Testis (tissue), 3 donors: ENCODE measurements around the gene GPX7. TPM values are rescaled to one million over a fixed set of nuclear protein-coding genes. Genes with fewer than 3 reads are reported as not detected.
A peak's percentile ranks its signal among the peaks of the same experiment; 100 is the strongest.

Source experiments
- DNase-seq: peaks from one replicate; pipeline ENCODE4 v3.0.0-alpha.2; 2019
- H3K27ac ChIP-seq, 2 donors: fragments of 200-600 bp; sonication (generic); one replicate each; pipeline ENCODE4 v1.5.1; 2019
- H3K27me3 ChIP-seq: fragments of 200-600 bp; sonication (generic); one replicate; pipeline ENCODE4 v1.5.1; 2019
- H3K36me3 ChIP-seq: fragments of 200-600 bp; sonication (generic); one replicate; pipeline ENCODE4 v1.5.1; 2017; ENCODE audit warnings: low read depth; ENCODE audit errors: missing control alignments
- H3K4me1 ChIP-seq: fragments of 200-600 bp; sonication (generic); one replicate; pipeline ENCODE4 v1.5.1; 2019
- H3K4me3 ChIP-seq, 2 donors: fragments of 200-600 bp; sonication (generic); one replicate each; pipeline ENCODE4 v1.5.1; 2017 to 2019
- H3K9me3 ChIP-seq: fragments of 200-600 bp; sonication (generic); one replicate; pipeline ENCODE4 v1.5.1; 2017
- POLR2A ChIP-seq: fragments of 450-650 bp; IDR thresholded peaks from one replicate; pipeline ENCODE4 v1.6.1; 2017; ENCODE audit warnings: antibody characterized with exemption, mild to moderate bottlenecking, moderate library complexity
- WGBS, 2 donors: methylation state at CpG; one replicate each; pipeline ENCODE4 v1.1.5; 2018; 5-methylcytosine and 5-hydroxymethylcytosine counted together
- intact Hi-C: fragments of 100-400 bp; cut with DNase I; formaldehyde crosslinking; loops from one replicate; pipeline ENCODE4 v1.15.1; 2023; ENCODE audit warnings: low total_unique reads
- polyA plus RNA-seq: library from polyadenylated mRNA; stranded (reverse); fragments of 350-450 nt; fragmentation: Illumina TruSeq; extraction: RNeasy Lipid Tissue Mini Kit (QIAGEN cat#74804); gene quantifications from one replicate; pipeline ENCODE4 v1.2.3, GENCODE V29; 2014; ENCODE audit warnings: low read depth, low replicate concordance; ENCODE audit not compliant: insufficient read depth
- total RNA-seq, 2 donors: library from RNA; depleted of rRNA; stranded (reverse); fragments of >200 nt; gene quantifications; one replicate each; pipeline ENCODE4 v1.2.3, GENCODE V29; 2016
- TF ChIP-seq, protein P1 (sequence below), 3 experiments: fragments of 450-650 bp in 2 of 3; fragments of 200-600 bp in 1 of 3; sonication (generic) in 1 of 3; IDR thresholded peaks; one replicate each; pipeline ENCODE4 v1.5.1; 2016 to 2019; ENCODE audit warnings: antibody characterized with exemption in 3 of 3, mild to moderate bottlenecking in 2 of 3, moderate library complexity in 1 of 3

The GPX7 gene
- total and polyA plus RNA-seq, 3 donors from 2014 or later, result 14.5 to 26.6 (median 23.2) TPM

DNA sequence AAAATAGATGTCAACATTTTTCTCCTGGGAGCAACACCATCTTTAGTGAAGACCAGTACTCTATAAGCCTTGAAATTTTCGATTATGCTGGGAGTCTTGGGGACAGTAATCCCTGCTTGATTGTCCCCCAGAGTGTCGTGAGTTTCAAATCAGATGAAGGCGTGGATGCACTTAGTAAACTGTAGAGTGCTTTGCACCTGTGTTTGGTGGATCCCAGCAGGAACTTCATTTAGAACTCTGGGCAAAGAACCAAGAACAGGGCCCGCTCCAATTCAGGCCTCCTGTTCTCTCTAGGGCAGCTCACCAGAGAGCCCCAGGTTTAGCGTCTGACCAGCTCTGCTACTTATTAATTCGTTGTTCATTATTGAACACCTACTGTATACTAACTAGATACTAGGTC, 1.5 kb downstream of the GPX7 start:
- intact Hi-C loops, result no loop called here
- peak; percentile 23 for DNase-seq
- TF ChIP-seq, protein P1, sequence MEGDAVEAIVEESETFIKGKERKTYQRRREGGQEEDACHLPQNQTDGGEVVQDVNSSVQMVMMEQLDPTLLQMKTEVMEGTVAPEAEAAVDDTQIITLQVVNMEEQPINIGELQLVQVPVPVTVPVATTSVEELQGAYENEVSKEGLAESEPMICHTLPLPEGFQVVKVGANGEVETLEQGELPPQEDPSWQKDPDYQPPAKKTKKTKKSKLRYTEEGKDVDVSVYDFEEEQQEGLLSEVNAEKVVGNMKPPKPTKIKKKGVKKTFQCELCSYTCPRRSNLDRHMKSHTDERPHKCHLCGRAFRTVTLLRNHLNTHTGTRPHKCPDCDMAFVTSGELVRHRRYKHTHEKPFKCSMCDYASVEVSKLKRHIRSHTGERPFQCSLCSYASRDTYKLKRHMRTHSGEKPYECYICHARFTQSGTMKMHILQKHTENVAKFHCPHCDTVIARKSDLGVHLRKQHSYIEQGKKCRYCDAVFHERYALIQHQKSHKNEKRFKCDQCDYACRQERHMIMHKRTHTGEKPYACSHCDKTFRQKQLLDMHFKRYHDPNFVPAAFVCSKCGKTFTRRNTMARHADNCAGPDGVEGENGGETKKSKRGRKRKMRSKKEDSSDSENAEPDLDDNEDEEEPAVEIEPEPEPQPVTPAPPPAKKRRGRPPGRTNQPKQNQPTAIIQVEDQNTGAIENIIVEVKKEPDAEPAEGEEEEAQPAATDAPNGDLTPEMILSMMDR (IDR thresholded peaks at IDR 0.05), result no peak
- no peak for TF ChIP-seq POLR2A
- Histone ChIP-seq H3K36me3 (no peaks in the 10 kb centered on the region), H3K9me3 (no peaks in the 10 kb centered on the region), H3K27ac (peak overlapping the region in 1 of 2 donors; percentile 92), H3K27me3 (no peaks in the 10 kb centered on the region), H3K4me1 (peaks cover 17% of the 10 kb centered on the region), H3K4me3 (no peak overlapping the region)
- 55 to 62% methylated on average over 6 of the region's 6 CpGs for WGBS, 2 donors

- H3K36me3 ChIP-seq, result no peaks in the 10 kb centered on the region
- DNase-seq, result no peak
- WGBS, 2 donors, result 19 to 34% methylated on average over 3 of the region's 3 CpGs
- H3K4me1 ChIP-seq, result peaks cover 17% of the 10 kb centered on the region
- intact Hi-C loops, result no loop called here
- no peak overlapping the region for H3K4me3 ChIP-seq
- peak overlapping the region in 1 of 2 donors; percentile 92 for H3K27ac ChIP-seq
- no peaks in the 10 kb centered on the region for H3K27me3 ChIP-seq
- no peaks in the 10 kb centered on the region for H3K9me3 ChIP-seq
- TF ChIP-seq, protein P1 (IDR thresholded peaks at IDR 0.05), result no peak
- TF ChIP-seq POLR2A, result no peak
These were observed 2.0 kb downstream of the GPX7 start for GRCh38 chr1:52604063-52604770.

DNA sequence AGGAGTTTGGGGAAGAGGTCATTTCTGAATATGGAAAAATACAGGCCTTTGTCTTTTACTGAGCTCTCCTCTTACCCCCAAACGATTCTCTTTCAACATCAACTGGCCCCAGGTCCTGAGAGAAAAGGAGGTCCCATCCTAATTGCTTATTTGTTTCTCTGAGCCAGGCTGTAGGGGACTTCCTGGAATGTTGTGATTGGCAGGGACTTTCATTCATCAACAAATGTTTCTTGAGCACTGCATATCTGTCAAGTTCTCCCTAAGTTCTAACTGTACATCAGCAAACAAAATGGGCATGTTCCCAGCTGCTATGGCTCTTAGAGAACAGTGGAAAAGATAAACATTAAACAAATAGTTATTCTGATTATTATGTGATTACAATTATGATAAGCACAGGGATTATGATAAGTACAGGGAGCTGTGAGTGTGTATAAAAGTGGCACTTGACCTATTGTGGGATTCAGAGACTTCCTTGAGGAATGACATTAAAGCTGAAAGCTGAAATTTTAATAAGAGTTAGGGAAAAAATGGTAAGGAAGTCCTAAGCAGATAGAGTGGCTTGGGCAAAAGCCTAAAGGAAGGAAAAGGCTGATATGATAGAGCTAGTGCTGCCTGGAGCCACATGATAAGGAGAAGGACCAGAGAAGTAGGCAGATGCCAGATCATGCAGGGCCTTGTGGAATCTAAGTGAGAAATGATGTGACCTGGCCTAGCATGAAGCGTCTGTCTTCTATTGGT, 11.6 kb downstream of the GPX7 start:
- DNase-seq, result no peak
- no peak for TF ChIP-seq POLR2A
- TF ChIP-seq, protein P1 (IDR thresholded peaks at IDR 0.05), result no peak
- Histone ChIP-seq H3K9me3 (no peaks in the 10 kb centered on the region), H3K27me3 (no peaks in the 10 kb centered on the region), H3K4me1 (no peaks in the 10 kb centered on the region), H3K4me3 (no peak overlapping the region), H3K36me3 (no peaks in the 10 kb centered on the region), H3K27ac (no peak overlapping the region)
- 65 to 66% methylated on average over 2 of the region's 2 CpGs for WGBS, 2 donors
- intact Hi-C loops, result no loop called here

- Histone ChIP-seq H3K9me3 (no peaks in the 10 kb centered on the region), H3K27ac (no peak overlapping the region), H3K4me1 (no peaks in the 10 kb centered on the region), H3K4me3 (no peak overlapping the region), H3K27me3 (no peaks in the 10 kb centered on the region), H3K36me3 (no peaks in the 10 kb centered on the region)
- intact Hi-C loops, result no loop called here
- WGBS, 2 donors, result 95 to 96% methylated on average over 5 of the region's 5 CpGs
- DNase-seq, result no peak
- TF ChIP-seq, protein P1 (IDR thresholded peaks at IDR 0.05), result no peak
- no peak for TF ChIP-seq POLR2A
These were observed 12.5 kb downstream of the GPX7 start for GRCh38 chr1:52614671-52615070.
